HG02970 (cell line): ENCODE results near the gene P3H3.
"Not testable (repeated sequence)": the region's sequence is repeated elsewhere in the genome, so short reads cannot be mapped to it uniquely, and the experiment has no call there.

Experiments
- ATAC-seq: cut with Tn5 transposase; IDR thresholded peaks from one replicate; pipeline ENCODE4 v1.9.1; 2021; ENCODE audit warnings: mild to moderate bottlenecking, moderate library complexity, moderate number of reproducible peaks; ENCODE audit not compliant: unreplicated experiment, low FRiP score

Gene P3H3

DNA sequence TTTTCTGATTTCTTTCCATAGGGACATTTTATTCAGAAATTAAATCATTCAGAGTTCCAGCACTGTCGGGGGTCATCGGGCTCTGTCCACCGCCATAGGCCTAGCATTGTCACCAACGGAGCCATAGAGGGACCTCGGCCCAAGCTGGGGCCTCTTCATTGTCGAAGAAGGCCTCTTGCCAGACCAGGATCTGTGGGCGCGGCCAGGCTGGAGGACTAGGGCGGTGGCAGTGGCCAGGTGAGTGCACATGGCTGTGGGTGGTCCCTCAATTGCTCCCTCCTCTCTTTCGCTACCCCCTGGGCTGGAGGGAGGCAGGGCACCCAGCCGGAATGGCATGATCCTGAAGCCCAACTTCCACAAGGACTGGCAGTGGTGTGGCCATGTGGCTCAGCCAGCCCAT lies 55.5 kb downstream of the P3H3 start:
- ATAC-seq, result no peak

DNA sequence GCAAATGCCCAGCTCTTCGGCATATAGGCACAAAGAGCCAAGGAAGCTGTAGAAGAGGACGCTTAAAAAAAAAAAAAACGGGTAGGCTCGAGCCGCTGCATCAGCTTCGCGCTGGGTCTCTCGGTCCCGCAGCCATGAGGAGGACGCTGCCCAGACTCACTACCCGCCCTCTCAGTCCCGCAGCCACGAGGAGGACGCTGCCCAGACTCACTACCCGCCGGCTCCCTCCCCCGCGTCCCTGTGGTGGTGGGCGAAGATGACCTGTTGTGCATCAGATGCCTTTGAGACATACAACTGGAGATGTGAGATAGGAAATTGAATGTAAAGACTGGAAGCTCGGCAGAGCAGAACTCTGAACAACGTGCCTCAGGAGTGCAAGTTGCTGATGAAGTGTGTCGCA lies 56.3 kb downstream of the P3H3 start:
- ATAC-seq, result no peak

DNA sequence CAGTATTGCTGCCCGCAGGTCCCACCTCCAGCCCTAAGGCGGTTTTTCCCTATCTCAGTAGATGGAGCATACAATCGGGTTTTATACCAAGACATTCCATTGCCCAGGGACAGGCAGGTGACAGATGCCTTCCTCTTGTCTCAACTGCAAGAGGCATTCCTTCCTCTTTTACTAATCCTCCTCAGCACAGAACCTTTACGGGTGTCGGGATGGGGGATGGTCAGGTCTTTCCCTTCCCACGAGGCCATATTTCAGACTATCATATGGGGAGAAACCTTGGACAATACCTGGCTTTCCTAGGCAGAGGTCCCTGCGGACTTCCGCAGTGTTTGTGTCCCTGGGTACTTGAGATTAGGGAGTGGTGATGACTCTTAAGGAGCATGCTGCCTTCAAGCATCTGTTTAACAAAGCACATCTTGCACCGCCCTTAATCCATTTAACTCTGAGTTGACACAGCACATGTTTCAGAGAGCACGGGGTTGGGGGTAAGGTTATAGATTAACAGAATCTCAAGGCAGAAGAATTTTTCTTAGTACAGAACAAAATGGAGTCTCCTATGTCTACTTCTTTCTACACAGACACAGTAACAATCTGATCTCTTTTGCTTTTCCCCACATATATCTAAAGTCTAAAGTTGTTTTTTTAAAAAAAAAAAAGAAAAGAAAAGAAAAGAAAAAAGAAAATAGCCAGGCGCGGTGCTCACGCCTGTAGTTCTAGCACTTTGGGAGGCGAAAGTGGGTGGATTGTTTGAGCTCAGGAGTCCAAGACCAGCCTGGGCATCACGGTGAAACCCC lies 58.2 kb downstream of the P3H3 start:
- not testable (repeated sequence) for ATAC-seq

DNA sequence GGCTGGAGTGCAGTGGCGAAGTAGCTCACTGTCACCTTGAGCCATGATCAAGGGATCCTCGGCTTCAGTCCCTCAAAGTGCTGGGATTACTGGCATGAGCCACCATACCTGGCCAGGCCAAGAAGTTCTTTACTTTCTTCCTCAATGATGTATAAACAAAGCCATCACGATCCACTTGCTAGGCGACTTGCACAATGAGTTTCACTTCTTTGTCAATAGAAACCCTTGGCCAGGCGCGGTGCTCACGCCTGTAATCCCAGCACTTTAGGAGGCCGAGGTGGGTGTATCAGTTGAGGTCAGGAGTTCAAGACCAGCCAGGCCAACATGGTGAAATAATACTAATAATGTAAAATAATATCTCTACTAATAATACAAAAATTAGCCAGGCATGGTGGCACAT lies 59.3 kb downstream of the P3H3 start:
- ATAC-seq, result no peak

DNA sequence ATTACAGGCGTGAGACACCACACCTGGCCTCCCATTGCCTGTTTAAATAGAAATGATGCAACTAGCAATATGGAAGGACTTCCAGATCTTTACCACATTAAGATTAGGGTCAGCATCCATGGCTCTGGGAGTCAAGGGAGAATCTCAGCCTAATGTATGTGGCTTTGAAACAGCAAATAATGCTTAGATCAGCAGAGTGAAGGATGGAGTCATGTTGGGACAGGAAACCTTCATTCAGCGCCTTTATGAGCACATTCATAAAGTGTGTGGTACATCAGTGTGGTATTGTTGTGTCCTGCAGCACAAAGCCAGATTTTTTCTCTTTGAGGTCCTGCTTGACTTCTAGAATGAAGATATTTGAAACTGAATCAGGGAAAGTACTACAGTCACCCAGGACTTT lies 60.2 kb downstream of the P3H3 start:
- no peak for ATAC-seq

DNA sequence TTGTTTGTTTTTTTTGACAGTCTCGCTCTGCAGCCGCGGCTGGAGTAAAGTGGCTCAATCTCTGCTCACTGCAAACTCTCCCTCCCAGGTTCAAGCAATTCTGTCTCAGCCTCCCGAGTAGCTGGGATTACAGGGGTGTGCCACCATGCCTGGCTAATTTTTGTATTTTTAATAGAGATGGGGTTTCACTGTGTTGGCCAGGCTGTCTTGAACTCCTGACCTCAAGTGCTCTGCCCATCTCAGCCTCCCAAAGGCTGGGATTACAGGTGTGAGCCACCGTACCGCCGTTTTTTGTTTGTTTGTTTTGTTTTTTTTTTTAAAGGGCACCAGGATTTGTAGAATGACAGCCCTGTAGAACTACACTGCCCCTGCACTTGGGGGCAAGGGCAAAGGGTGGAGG lies 60.6 kb downstream of the P3H3 start:
- not testable (repeated sequence) for ATAC-seq
